WTC11 (cell line): Measurements from ENCODE around the gene C1orf35. TPM values are rescaled to one million over a fixed set of nuclear protein-coding genes. Genes with fewer than 3 reads are reported as not detected.
A peak's percentile ranks its signal among the peaks of the same experiment; 100 is the strongest.

Experiments used
- ATAC-seq: fragments of 200-7000 bp; cut with Tn5 transposase; 2 replicates; pipeline ENCODE4 v1.10.0; 2021; ENCODE audit warnings: mild to moderate bottlenecking, moderate library complexity
- CTCF ChIA-PET: fragments of 300-600 bp; sonication (Branson Sonifier 250); formaldehyde crosslinking; loops from one replicate; lab custom pipeline; 2021; ENCODE audit warnings: antibody characterized with exemption; lab: Charles Lee
- POLR2A ChIA-PET: fragments of 350-600 bp; sonication (Branson Sonifier 250); formaldehyde crosslinking; loops from one replicate; lab custom pipeline; 2021; ENCODE audit warnings: antibody characterized with exemption; lab: Charles Lee
- DNase-seq: peaks from one replicate; pipeline ENCODE4 v3.0.0; 2021; ENCODE audit warnings: low spot score
- H3K27ac Mint-ChIP-seq: 2 replicates; pipeline ENCODE4 v1.8.0; 2021; ENCODE audit warnings: mixed read lengths
- H3K27me3 Mint-ChIP-seq: 2 replicates; pipeline ENCODE4 v1.8.0; 2021; ENCODE audit warnings: low read depth, mild to moderate bottlenecking, moderate library complexity, mixed read lengths
- H3K36me3 Mint-ChIP-seq: 2 replicates; pipeline ENCODE4 v1.8.0; 2021; ENCODE audit warnings: mixed read lengths
- H3K4me1 Mint-ChIP-seq: 2 replicates; pipeline ENCODE4 v1.8.0; 2022; ENCODE audit warnings: mixed read lengths
- H3K4me3 Mint-ChIP-seq: 2 replicates; pipeline ENCODE4 v1.8.0; 2021; ENCODE audit warnings: mild to moderate bottlenecking, moderate library complexity, mixed read lengths
- H3K9me3 Mint-ChIP-seq: 2 replicates; pipeline ENCODE4 v1.8.0; 2021; ENCODE audit warnings: mixed read lengths
- AFF4 ChIP-seq: sonication (generic); formaldehyde crosslinking; IDR thresholded peaks from 2 replicates; pipeline ENCODE4 v1.8.1; 2023; ENCODE audit warnings: mild to moderate bottlenecking, missing genetic modification reagents, borderline replicate concordance
- ARID4B ChIP-seq: sonication (generic); formaldehyde crosslinking; IDR thresholded peaks from 2 replicates; pipeline ENCODE4 v1.8.0; 2023; ENCODE audit warnings: missing genetic modification reagents, mild to moderate bottlenecking, borderline replicate concordance
- E2F1 ChIP-seq: sonication (generic); formaldehyde crosslinking; IDR thresholded peaks from 2 replicates; pipeline ENCODE4 v1.8.0; 2022; ENCODE audit warnings: mild to moderate bottlenecking, missing genetic modification reagents
- ELF4 ChIP-seq: sonication (generic); formaldehyde crosslinking; IDR thresholded peaks from 2 replicates; pipeline ENCODE4 v1.8.1; 2022; ENCODE audit warnings: low read depth, mild to moderate bottlenecking, moderate library complexity, missing genetic modification reagents
- ESRRA ChIP-seq: sonication (generic); formaldehyde crosslinking; IDR thresholded peaks from 2 replicates; pipeline ENCODE4 v1.8.1; 2022; ENCODE audit warnings: mild to moderate bottlenecking, missing genetic modification reagents, borderline replicate concordance
- FOXK1 ChIP-seq: sonication (generic); formaldehyde crosslinking; IDR thresholded peaks from 2 replicates; pipeline ENCODE4 v1.8.0; 2022; ENCODE audit warnings: mild to moderate bottlenecking, moderate library complexity, missing genetic modification reagents
- GRHL2 ChIP-seq: fragments of 250-450 bp; sonication (Bioruptor Pico); IDR thresholded peaks from 2 replicates; pipeline ENCODE4 v1.8.0; 2022; ENCODE audit warnings: mild to moderate bottlenecking, moderate library complexity; ENCODE audit not compliant: insufficient replicate concordance, severe bottlenecking
- MXD4 ChIP-seq: fragments of 250-450 bp; sonication (Bioruptor Pico); IDR thresholded peaks from 2 replicates; pipeline ENCODE4 v1.8.0; 2021; ENCODE audit warnings: mild to moderate bottlenecking, moderate library complexity, borderline replicate concordance
- NR1H2 ChIP-seq: sonication (generic); formaldehyde crosslinking; IDR thresholded peaks from 2 replicates; pipeline ENCODE4 v1.9.0; 2021; ENCODE audit warnings: mild to moderate bottlenecking, moderate library complexity, missing genetic modification reagents
- SOX15 ChIP-seq: fragments of 250-450 bp; sonication (Bioruptor Pico); IDR thresholded peaks from 2 replicates; pipeline ENCODE4 v1.9.0; 2021; ENCODE audit warnings: mild to moderate bottlenecking
- TEAD1 ChIP-seq: sonication (generic); formaldehyde crosslinking; IDR thresholded peaks from 2 replicates; pipeline ENCODE4 v1.8.0; 2022; ENCODE audit warnings: mild to moderate bottlenecking, missing genetic modification reagents
- USF1 ChIP-seq: sonication (generic); formaldehyde crosslinking; IDR thresholded peaks from 2 replicates; pipeline ENCODE4 v1.8.0; 2022; ENCODE audit warnings: mild to moderate bottlenecking, missing genetic modification reagents
- USF2 ChIP-seq: sonication (generic); formaldehyde crosslinking; IDR thresholded peaks from 2 replicates; pipeline ENCODE4 v1.8.1; 2023; ENCODE audit warnings: mild to moderate bottlenecking, missing genetic modification reagents, moderate library complexity
- ZNF138 ChIP-seq: sonication (generic); formaldehyde crosslinking; conservative IDR thresholded peaks from 2 replicates; pipeline ENCODE4 v1.8.1; 2022; ENCODE audit warnings: mild to moderate bottlenecking, moderate library complexity, missing genetic modification reagents
- ZNF232 ChIP-seq: sonication (generic); formaldehyde crosslinking; IDR thresholded peaks from 2 replicates; pipeline ENCODE4 v1.8.0; 2022; ENCODE audit warnings: mild to moderate bottlenecking, missing genetic modification reagents
- ZNF416 ChIP-seq: fragments of 250-450 bp; sonication (Bioruptor Pico); IDR thresholded peaks from 2 replicates; pipeline ENCODE4 v1.9.0; 2021; ENCODE audit warnings: mild to moderate bottlenecking, inconsistent platforms
- ZNF671 ChIP-seq: fragments of 250-450 bp; sonication (Bioruptor Pico); IDR thresholded peaks from 2 replicates; pipeline ENCODE4 v1.8.0; 2021; ENCODE audit warnings: mild to moderate bottlenecking
- ZSCAN18 ChIP-seq: fragments of 250-450 bp; sonication (Bioruptor Pico); IDR thresholded peaks from 2 replicates; pipeline ENCODE4 v2.1.2; 2022; ENCODE audit warnings: mild to moderate bottlenecking, moderate library complexity
- total RNA-seq: library from RNA; stranded (reverse); gene quantifications from 3 replicates; pipeline ENCODE4 v1.2.3, GENCODE V29; 2021

Gene C1orf35
- total RNA-seq, 1 experiment from 2014 or later = 33.8 TPM

- H3K4me3 Mint-ChIP-seq = no peak overlapping the region
- DNase-seq = no peak
- ATAC-seq = no peak
- H3K36me3 Mint-ChIP-seq = no peaks in the 10 kb centered on the region
- peaks cover 86% of the 10 kb centered on the region for H3K27me3 Mint-ChIP-seq
- no peak overlapping the region for H3K27ac Mint-ChIP-seq
- no peaks in the 10 kb centered on the region for H3K9me3 Mint-ChIP-seq
- CTCF ChIA-PET = interaction anchor here (2.7 kb wide), 1 partner anchor 73 kb away, joined by 21 read pairs; no protein-coding TSS in a partner anchor
- TF ChIP-seq ZNF232 (CRISPR knock-in tag) = no peak
- TF ChIP-seq USF1 (CRISPR knock-in tag) = no peak
- TF ChIP-seq ARID4B (CRISPR knock-in tag) = no peak
- no peak for TF ChIP-seq ZNF138 (CRISPR knock-in tag)
- no peak for TF ChIP-seq FOXK1 (CRISPR knock-in tag)
- TF ChIP-seq ELF4 (CRISPR knock-in tag) = no peak
- no peak for TF ChIP-seq ZNF416 (CRISPR knock-in tag)
- TF ChIP-seq E2F1 (CRISPR knock-in tag) = no peak
- TF ChIP-seq ZNF671 (CRISPR knock-in tag) = no peak
- no peak for TF ChIP-seq ZSCAN18 (CRISPR knock-in tag)
- TF ChIP-seq SOX15 = no peak
- no peak for TF ChIP-seq ESRRA (CRISPR knock-in tag)
- POLR2A ChIA-PET = no interaction called here
- 0 out of 2 replicates have a peak, but pooled peaks cover 4% of the 10 kb centered on the region for H3K4me1 Mint-ChIP-seq
Observed at GRCh38 chr1:228072658-228073043, 30.5 kb downstream of the C1orf35 start.

- H3K4me1 Mint-ChIP-seq = 0 out of 2 replicates have a peak, but pooled peaks cover 4% of the 10 kb centered on the region
- CTCF ChIA-PET = no interaction called here
- H3K9me3 Mint-ChIP-seq = no peaks in the 10 kb centered on the region
- no peaks in the 10 kb centered on the region for H3K36me3 Mint-ChIP-seq
- H3K27me3 Mint-ChIP-seq = peaks cover 86% of the 10 kb centered on the region
- DNase-seq (no peak), ATAC-seq (peak; percentile 47)
- no peak overlapping the region for H3K4me3 Mint-ChIP-seq
- POLR2A ChIA-PET = no interaction called here
- no peak overlapping the region for H3K27ac Mint-ChIP-seq
- TF ChIP-seq MXD4 (CRISPR knock-in tag) (no peak), GRHL2 (CRISPR knock-in tag) (no peak), NR1H2 (CRISPR knock-in tag) (no peak), AFF4 (CRISPR knock-in tag) (no peak), TEAD1 (no peak), USF2 (no peak)
Observed at GRCh38 chr1:228071839-228072657, 31.1 kb downstream of the C1orf35 start.
